BLaER1 (cell line): ENCODE data around the gene RIOK2.
"Not testable (repeated sequence)": the region's sequence is repeated elsewhere in the genome, so short reads cannot be mapped to it uniquely, and the experiment has no call there.

Experiments
- H3K27ac ChIP-seq: shearing (Covaris generic); formaldehyde crosslinking; 2 replicates; pipeline ENCODE4 v1.8.1; 2022
- H3K27me3 ChIP-seq: shearing (Covaris generic); formaldehyde crosslinking; 2 replicates; pipeline ENCODE4 v1.8.1; 2022
- H3K36me3 ChIP-seq: shearing (Covaris generic); formaldehyde crosslinking; 2 replicates; pipeline ENCODE4 v1.8.1; 2022
- H3K4me1 ChIP-seq: shearing (Covaris generic); formaldehyde crosslinking; 2 replicates; pipeline ENCODE4 v1.8.1; 2022
- H3K4me2 ChIP-seq: shearing (Covaris generic); formaldehyde crosslinking; 2 replicates; pipeline ENCODE4 v1.8.1; 2022
- H3K4me3 ChIP-seq: shearing (Covaris generic); formaldehyde crosslinking; 2 replicates; pipeline ENCODE4 v1.8.1; 2022
- H3K9ac ChIP-seq: shearing (Covaris generic); formaldehyde crosslinking; 2 replicates; pipeline ENCODE4 v1.8.1; 2022
- H3K9me3 ChIP-seq: shearing (Covaris generic); formaldehyde crosslinking; 2 replicates; pipeline ENCODE4 v1.8.1; 2022
- H4K20me1 ChIP-seq: shearing (Covaris generic); formaldehyde crosslinking; 2 replicates; pipeline ENCODE4 v1.8.1; 2022
- Cebpa-rat ChIP-seq: shearing (Covaris generic); IDR thresholded peaks from 2 replicates; pipeline ENCODE4 v1.8.1; 2022

The RIOK2 gene

DNA sequence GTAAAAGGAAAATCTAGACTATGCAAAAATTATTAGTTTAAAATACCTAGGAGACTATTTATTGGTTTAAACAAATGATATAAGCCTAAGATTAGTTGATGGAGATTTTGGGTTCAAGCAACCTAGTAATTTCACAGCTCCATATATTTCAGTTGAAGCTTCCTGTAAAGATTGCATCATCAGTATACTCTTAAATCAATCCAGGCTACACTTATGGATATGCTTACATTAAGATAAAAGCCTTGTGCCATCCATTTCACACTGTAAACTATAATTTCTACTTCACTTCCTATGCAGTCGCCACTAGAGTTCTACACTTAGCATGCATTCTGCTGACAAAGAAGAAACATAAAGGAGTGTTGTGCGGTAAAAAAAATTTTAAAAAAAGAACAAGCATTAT lies 33.3 kb downstream of the RIOK2 start:
- Histone ChIP-seq H3K9me3 (no peaks in the 10 kb centered on the region), H3K36me3 (no peaks in the 10 kb centered on the region)

GRCh38 chr5:97148288-97148687 lies 34.8 kb downstream of the RIOK2 start:
- Histone ChIP-seq H3K4me2 (no peak overlapping the region), H4K20me1 (no peaks in the 10 kb centered on the region), H3K9me3 (no peaks in the 10 kb centered on the region)

More for the DNA sequence above, 33.3 kb downstream of the RIOK2 start:
- peak; percentile 31; the same call in 1 of the 2 replicates for TF ChIP-seq Cebpa-rat
- Histone ChIP-seq H3K4me3 (no peak overlapping the region), H3K4me1 (no peaks in the 10 kb centered on the region), H3K27me3 (no peaks in the 10 kb centered on the region), H3K9ac (no peak overlapping the region), H3K27ac (no peak overlapping the region), H4K20me1 (no peaks in the 10 kb centered on the region), H3K4me2 (no peak overlapping the region)

GRCh38 chr5:97143704-97144103 lies 39.3 kb downstream of the RIOK2 start:
- Histone ChIP-seq H3K9ac (no peak overlapping the region), H3K4me3 (no peak overlapping the region), H3K9me3 (no peaks in the 10 kb centered on the region), H3K36me3 (no peaks in the 10 kb centered on the region), H4K20me1 (no peaks in the 10 kb centered on the region), H3K4me2 (no peak overlapping the region), H3K27me3 (no peaks in the 10 kb centered on the region), H3K4me1 (no peaks in the 10 kb centered on the region), H3K27ac (no peak overlapping the region)
- no peak for TF ChIP-seq Cebpa-rat

More at GRCh38 chr5:97148288-97148687, 34.8 kb downstream of the RIOK2 start:
- TF ChIP-seq Cebpa-rat = no peak
- no peak overlapping the region for H3K9ac ChIP-seq
- H3K4me3 ChIP-seq = no peak overlapping the region
- no peaks in the 10 kb centered on the region for H3K4me1 ChIP-seq
- no peak overlapping the region for H3K27ac ChIP-seq
- H3K27me3 ChIP-seq = no peaks in the 10 kb centered on the region
- no peaks in the 10 kb centered on the region for H3K36me3 ChIP-seq

DNA sequence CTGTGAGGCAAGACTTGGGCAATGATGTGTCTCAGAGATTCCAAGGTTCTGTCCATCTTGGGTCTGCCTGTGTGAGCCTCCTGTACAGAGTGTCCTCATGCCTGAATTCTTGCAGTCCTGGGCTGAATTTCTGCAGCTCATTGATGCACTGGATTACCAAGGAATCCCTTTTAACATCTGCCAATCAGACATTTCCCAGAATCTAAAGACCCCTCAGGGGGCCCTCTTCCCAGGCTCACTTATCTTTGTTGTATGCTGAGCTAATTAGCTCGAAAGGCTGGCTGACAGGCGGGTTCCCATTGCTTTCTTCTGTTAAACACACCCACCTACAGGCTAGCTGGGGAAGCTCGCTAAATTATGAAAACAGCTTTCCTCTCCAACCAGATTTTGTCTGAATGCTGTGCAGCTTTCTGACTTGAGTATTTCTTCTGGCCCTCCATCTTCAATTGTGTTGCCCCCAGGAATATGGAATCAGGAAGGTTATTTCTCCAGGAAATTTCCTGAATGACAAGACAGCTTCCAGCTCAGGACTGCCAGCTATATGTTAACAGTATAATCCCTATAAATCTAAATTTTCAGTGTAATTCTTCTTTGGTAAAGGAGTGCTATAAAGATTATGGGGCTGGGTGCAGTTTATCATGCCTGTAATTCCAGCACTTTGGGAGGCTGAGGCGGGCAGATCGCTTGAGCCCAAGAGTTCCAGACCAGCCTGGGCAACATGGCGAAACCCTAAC lies 40.4 kb downstream of the RIOK2 start, which contains the start of gene LIX1:
LIX1 (minus strand) TSS at position 91 of the 734 bp plus-strand sequence; CDS start at position 56, 35 bp downstream.
- no peaks in the 10 kb centered on the region for H3K27me3 ChIP-seq
- no peak within 1 kb of the TSS for H3K4me3 ChIP-seq
- H3K9me3 ChIP-seq = no peaks in the 10 kb centered on the region
- no peaks in the 10 kb centered on the region for H4K20me1 ChIP-seq
- H3K4me1 ChIP-seq = no peaks in the 10 kb centered on the region
- no peak within 1 kb of the TSS for H3K4me2 ChIP-seq
- no peaks in the 10 kb centered on the region for H3K36me3 ChIP-seq
- H3K27ac ChIP-seq = no peak within 1 kb of the TSS
- TF ChIP-seq Cebpa-rat = no peak
- H3K9ac ChIP-seq = no peak within 1 kb of the TSS

GRCh38 chr5:97141539-97141938 lies 41.5 kb downstream of the RIOK2 start:
- TF ChIP-seq Cebpa-rat = no peak
- Histone ChIP-seq H3K4me2 (no peak overlapping the region), H4K20me1 (no peaks in the 10 kb centered on the region), H3K27me3 (no peaks in the 10 kb centered on the region), H3K9me3 (no peaks in the 10 kb centered on the region), H3K27ac (no peak overlapping the region), H3K4me1 (no peaks in the 10 kb centered on the region), H3K36me3 (no peaks in the 10 kb centered on the region), H3K9ac (no peak overlapping the region), H3K4me3 (no peak overlapping the region)

DNA sequence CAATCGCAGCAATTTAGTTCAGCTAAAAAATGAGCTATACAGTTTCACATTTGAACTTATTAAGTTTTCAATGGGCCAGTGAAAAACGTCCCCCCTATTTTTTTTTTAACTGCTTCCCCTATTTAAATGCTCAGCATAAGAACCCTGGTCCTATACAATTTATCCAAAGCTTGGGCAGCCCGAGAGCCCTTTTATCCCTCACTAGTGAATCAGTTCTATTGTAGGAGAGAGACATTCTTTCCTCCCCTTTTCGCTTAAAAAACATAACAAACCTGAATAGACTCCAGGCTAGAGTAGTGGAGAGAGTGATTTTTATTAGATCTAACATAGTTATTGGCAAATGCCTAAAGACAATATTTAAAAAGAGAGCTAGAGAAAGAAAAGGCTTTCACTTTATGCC lies 42.0 kb downstream of the RIOK2 start:
- H3K27ac ChIP-seq = no peak overlapping the region
- no peaks in the 10 kb centered on the region for H4K20me1 ChIP-seq
- no peaks in the 10 kb centered on the region for H3K9me3 ChIP-seq
- no peaks in the 10 kb centered on the region for H3K4me1 ChIP-seq
- no peaks in the 10 kb centered on the region for H3K27me3 ChIP-seq
- H3K4me2 ChIP-seq = no peak overlapping the region
- H3K36me3 ChIP-seq = no peaks in the 10 kb centered on the region
- no peak overlapping the region for H3K9ac ChIP-seq
- no peak for TF ChIP-seq Cebpa-rat
- H3K4me3 ChIP-seq = no peak overlapping the region

GRCh38 chr5:97140250-97140649 lies 42.8 kb downstream of the RIOK2 start:
- H3K9ac ChIP-seq, H3K4me1 ChIP-seq, H3K27me3 ChIP-seq, H4K20me1 ChIP-seq, H3K27ac ChIP-seq, H3K9me3 ChIP-seq, H3K4me2 ChIP-seq, H3K36me3 ChIP-seq, H3K4me3 ChIP-seq: not testable (repeated sequence)

DNA sequence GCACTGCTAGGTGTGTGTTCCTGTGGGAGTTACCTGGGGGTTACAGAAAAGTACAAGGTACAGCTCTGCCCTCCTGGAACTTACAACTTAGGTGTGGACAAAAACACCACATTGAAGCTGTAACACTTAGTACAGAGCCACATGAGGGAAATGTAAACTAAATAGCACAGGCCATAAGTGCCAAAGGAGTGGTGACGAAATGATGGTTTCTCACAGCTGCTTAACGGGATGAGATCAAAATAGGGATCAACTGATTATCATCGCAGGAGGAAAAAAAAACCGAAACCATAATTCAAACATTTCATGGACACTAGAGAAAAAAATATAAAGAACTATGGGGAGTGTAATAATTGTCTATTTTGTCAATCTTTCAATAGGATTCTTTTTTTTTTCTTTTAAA lies 46.6 kb downstream of the RIOK2 start:
- Histone ChIP-seq H3K4me2 (no peak overlapping the region), H4K20me1 (no peaks in the 10 kb centered on the region), H3K9ac (no peak overlapping the region), H3K27ac (no peak overlapping the region), H3K9me3 (no peaks in the 10 kb centered on the region), H3K27me3 (no peaks in the 10 kb centered on the region), H3K4me3 (no peak overlapping the region), H3K36me3 (no peaks in the 10 kb centered on the region), H3K4me1 (peaks cover 10% of the 10 kb centered on the region; the same call in 1 of the 2 replicates)
- no peak for TF ChIP-seq Cebpa-rat

- Histone ChIP-seq H3K36me3 (no peaks in the 10 kb centered on the region), H3K4me3 (no peak overlapping the region), H4K20me1 (no peaks in the 10 kb centered on the region), H3K9ac (no peak overlapping the region), H3K4me1 (peaks cover 10% of the 10 kb centered on the region; the same call in 1 of the 2 replicates), H3K27ac (no peak overlapping the region), H3K4me2 (no peak overlapping the region), H3K27me3 (no peaks in the 10 kb centered on the region), H3K9me3 (no peaks in the 10 kb centered on the region)
- no peak for TF ChIP-seq Cebpa-rat
These were observed 47.2 kb downstream of the RIOK2 start for GRCh38 chr5:97135868-97136267.

DNA sequence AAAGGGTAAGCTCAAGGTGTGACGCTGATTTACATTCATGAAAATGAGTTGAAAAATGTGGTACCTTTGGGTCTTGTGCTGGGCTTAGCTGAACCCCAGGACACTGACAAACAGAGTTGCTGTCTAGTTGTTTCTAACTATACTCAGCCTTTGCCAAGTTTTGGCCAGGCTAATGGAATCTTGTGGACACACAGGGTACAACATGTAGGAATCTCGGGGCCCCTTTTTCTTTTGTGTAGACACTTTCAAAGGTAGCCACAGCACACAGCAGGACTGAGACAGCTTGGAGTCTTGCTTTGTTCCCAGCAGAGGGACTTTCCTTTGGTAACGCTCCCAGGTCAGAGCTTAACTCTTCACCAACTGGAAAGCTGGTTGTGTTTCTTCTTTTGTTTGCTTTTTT lies 48.4 kb downstream of the RIOK2 start:
- no peak overlapping the region for H3K9ac ChIP-seq
- H3K27ac ChIP-seq = no peak overlapping the region
- no peaks in the 10 kb centered on the region for H3K9me3 ChIP-seq
- H4K20me1 ChIP-seq = no peaks in the 10 kb centered on the region
- H3K4me2 ChIP-seq = no peak overlapping the region
- H3K4me1 ChIP-seq = peaks cover 10% of the 10 kb centered on the region; the same call in 1 of the 2 replicates
- H3K4me3 ChIP-seq = no peak overlapping the region
- no peaks in the 10 kb centered on the region for H3K36me3 ChIP-seq
- no peak for TF ChIP-seq Cebpa-rat
- H3K27me3 ChIP-seq = no peaks in the 10 kb centered on the region
